ENCODE measurements around the gene PPP6R3. TPM values are rescaled to one million over a fixed set of nuclear protein-coding genes. Genes with fewer than 3 reads are reported as not detected.

The PPP6R3 gene
- total RNA-seq, 1 experiment from 2014 or later = 140 TPM

- H3K9me3 ChIP-seq (ENCODE audit: low read length) = no peaks in the 10 kb centered on the region
- H3K79me2 ChIP-seq (ENCODE audit: low read length) = no peaks in the 10 kb centered on the region
- H3K4me1 ChIP-seq (ENCODE audit: low read length) = no peaks in the 10 kb centered on the region
- H2AFZ ChIP-seq (ENCODE audit: low read length) = no peak overlapping the region
- no peaks in the 10 kb centered on the region for H4K20me1 ChIP-seq (ENCODE audit: insufficient read depth, low read depth, low read length)
- no peak for DNase-seq
- H3K36me3 ChIP-seq (ENCODE audit: insufficient read depth, low read length) = no peaks in the 10 kb centered on the region
- H3K9ac ChIP-seq (ENCODE audit: low read length) = no peak overlapping the region
- no peak overlapping the region for H3K4me2 ChIP-seq (ENCODE audit: low read depth, low read length, poor library complexity, severe bottlenecking)
- no peaks in the 10 kb centered on the region for H3K9me2 ChIP-seq (replicated peaks; ENCODE audit: insufficient read depth, low read length)
- H3K27ac ChIP-seq (ENCODE audit: low read length) = no peak overlapping the region
- no peak overlapping the region for H3K4me3 ChIP-seq (ENCODE audit: low read length)
- H3K27me3 ChIP-seq (ENCODE audit: low read length) = no peaks in the 10 kb centered on the region; the same call in 1 of the 2 replicates
Observed at GRCh38 chr11:68659158-68659921, 198.8 kb downstream of the PPP6R3 start.

- Histone ChIP-seq H4K20me1 (ENCODE audit: insufficient read depth, low read depth, low read length) (no peaks in the 10 kb centered on the region), H3K27ac (ENCODE audit: low read length) (no peak overlapping the region), H3K36me3 (ENCODE audit: insufficient read depth, low read length) (no peaks in the 10 kb centered on the region), H3K9me3 (ENCODE audit: low read length) (no peaks in the 10 kb centered on the region), H3K4me2 (ENCODE audit: low read depth, low read length, poor library complexity, severe bottlenecking) (no peak overlapping the region), H2AFZ (ENCODE audit: low read length) (no peak overlapping the region), H3K79me2 (ENCODE audit: low read length) (no peaks in the 10 kb centered on the region), H3K4me3 (ENCODE audit: low read length) (no peak overlapping the region), H3K9ac (ENCODE audit: low read length) (no peak overlapping the region), H3K9me2 (replicated peaks; ENCODE audit: insufficient read depth, low read length) (no peaks in the 10 kb centered on the region), H3K27me3 (ENCODE audit: low read length) (no peaks in the 10 kb centered on the region; the same call in 1 of the 2 replicates), H3K4me1 (ENCODE audit: low read length) (no peaks in the 10 kb centered on the region)
- DNase-seq = no peak
Observed at GRCh38 chr11:68660066-68660810, 199.7 kb downstream of the PPP6R3 start.

- Histone ChIP-seq H3K27ac (ENCODE audit: low read length) (no peak overlapping the region), H3K4me1 (ENCODE audit: low read length) (no peaks in the 10 kb centered on the region), H3K9ac (ENCODE audit: low read length) (no peak overlapping the region), H3K4me2 (ENCODE audit: low read depth, low read length, poor library complexity, severe bottlenecking) (no peak overlapping the region), H4K20me1 (ENCODE audit: insufficient read depth, low read depth, low read length) (no peaks in the 10 kb centered on the region), H3K4me3 (ENCODE audit: low read length) (no peak overlapping the region), H3K27me3 (ENCODE audit: low read length) (no peaks in the 10 kb centered on the region; the same call in 1 of the 2 replicates), H3K9me2 (replicated peaks; ENCODE audit: insufficient read depth, low read length) (no peaks in the 10 kb centered on the region), H3K79me2 (ENCODE audit: low read length) (no peaks in the 10 kb centered on the region), H3K9me3 (ENCODE audit: low read length) (no peaks in the 10 kb centered on the region), H3K36me3 (ENCODE audit: insufficient read depth, low read length) (no peaks in the 10 kb centered on the region), H2AFZ (ENCODE audit: low read length) (no peak overlapping the region)
- DNase-seq = no peak
Observed at GRCh38 chr11:68661014-68661413, 200.5 kb downstream of the PPP6R3 start.

- H3K4me3 ChIP-seq (ENCODE audit: low read length) = no peak overlapping the region
- H3K79me2 ChIP-seq (ENCODE audit: low read length) = no peaks in the 10 kb centered on the region
- no peaks in the 10 kb centered on the region for H3K4me1 ChIP-seq (ENCODE audit: low read length)
- no peaks in the 10 kb centered on the region; the same call in 1 of the 2 replicates for H3K27me3 ChIP-seq (ENCODE audit: low read length)
- H3K9me2 ChIP-seq (replicated peaks; ENCODE audit: insufficient read depth, low read length) = no peaks in the 10 kb centered on the region
- no peak overlapping the region for H3K27ac ChIP-seq (ENCODE audit: low read length)
- no peaks in the 10 kb centered on the region for H4K20me1 ChIP-seq (ENCODE audit: insufficient read depth, low read depth, low read length)
- no peaks in the 10 kb centered on the region for H3K9me3 ChIP-seq (ENCODE audit: low read length)
- no peak overlapping the region for H2AFZ ChIP-seq (ENCODE audit: low read length)
- H3K9ac ChIP-seq (ENCODE audit: low read length) = no peak overlapping the region
- H3K36me3 ChIP-seq (ENCODE audit: insufficient read depth, low read length) = no peaks in the 10 kb centered on the region
- H3K4me2 ChIP-seq (ENCODE audit: low read depth, low read length, poor library complexity, severe bottlenecking) = no peak overlapping the region
- no peak for DNase-seq
Observed at GRCh38 chr11:68661697-68662603, 201.4 kb downstream of the PPP6R3 start.

GRCh38 chr11:68663482-68664010 is 203.0 kb downstream of the PPP6R3 start:
- H3K4me2 ChIP-seq (ENCODE audit: low read depth, low read length, poor library complexity, severe bottlenecking) = no peak overlapping the region
- no peaks in the 10 kb centered on the region for H3K4me1 ChIP-seq (ENCODE audit: low read length)
- H3K9me3 ChIP-seq (ENCODE audit: low read length) = no peaks in the 10 kb centered on the region
- no peaks in the 10 kb centered on the region for H4K20me1 ChIP-seq (ENCODE audit: insufficient read depth, low read depth, low read length)
- DNase-seq = no peak
- H3K36me3 ChIP-seq (ENCODE audit: insufficient read depth, low read length) = no peaks in the 10 kb centered on the region
- no peaks in the 10 kb centered on the region for H3K27me3 ChIP-seq (ENCODE audit: low read length)
- no peak overlapping the region for H3K9ac ChIP-seq (ENCODE audit: low read length)
- no peaks in the 10 kb centered on the region for H3K9me2 ChIP-seq (replicated peaks; ENCODE audit: insufficient read depth, low read length)
- no peaks in the 10 kb centered on the region for H3K79me2 ChIP-seq (ENCODE audit: low read length)
- H3K27ac ChIP-seq (ENCODE audit: low read length) = no peak overlapping the region
- H2AFZ ChIP-seq (ENCODE audit: low read length) = no peak overlapping the region
- H3K4me3 ChIP-seq (ENCODE audit: low read length) = no peak overlapping the region

GRCh38 chr11:68664141-68664540 is 203.6 kb downstream of the PPP6R3 start:
- Histone ChIP-seq H3K79me2 (ENCODE audit: low read length) (no peaks in the 10 kb centered on the region), H3K4me3 (ENCODE audit: low read length) (no peak overlapping the region), H3K9me3 (ENCODE audit: low read length) (no peaks in the 10 kb centered on the region), H3K36me3 (ENCODE audit: insufficient read depth, low read length) (no peaks in the 10 kb centered on the region), H3K4me2 (ENCODE audit: low read depth, low read length, poor library complexity, severe bottlenecking) (no peak overlapping the region), H3K9ac (ENCODE audit: low read length) (no peak overlapping the region), H3K9me2 (replicated peaks; ENCODE audit: insufficient read depth, low read length) (no peaks in the 10 kb centered on the region), H3K27me3 (ENCODE audit: low read length) (no peaks in the 10 kb centered on the region), H3K27ac (ENCODE audit: low read length) (no peak overlapping the region), H2AFZ (ENCODE audit: low read length) (no peak overlapping the region), H4K20me1 (ENCODE audit: insufficient read depth, low read depth, low read length) (no peaks in the 10 kb centered on the region), H3K4me1 (ENCODE audit: low read length) (no peaks in the 10 kb centered on the region)
- DNase-seq = no peak

GRCh38 chr11:68664906-68665305 is 204.4 kb downstream of the PPP6R3 start:
- no peaks in the 10 kb centered on the region for H3K27me3 ChIP-seq (ENCODE audit: low read length)
- H3K4me1 ChIP-seq (ENCODE audit: low read length) = no peaks in the 10 kb centered on the region
- H3K4me2 ChIP-seq (ENCODE audit: low read depth, low read length, poor library complexity, severe bottlenecking) = no peak overlapping the region

More at GRCh38 chr11:68664906-68665305, 204.4 kb downstream of the PPP6R3 start:
- H3K79me2 ChIP-seq (ENCODE audit: low read length) = no peaks in the 10 kb centered on the region
- H3K27ac ChIP-seq (ENCODE audit: low read length) = no peak overlapping the region
- no peaks in the 10 kb centered on the region for H3K9me3 ChIP-seq (ENCODE audit: low read length)
- no peak for DNase-seq
- no peak overlapping the region for H2AFZ ChIP-seq (ENCODE audit: low read length)
- no peaks in the 10 kb centered on the region for H3K36me3 ChIP-seq (ENCODE audit: insufficient read depth, low read length)
- no peak overlapping the region for H3K4me3 ChIP-seq (ENCODE audit: low read length)
- H3K9me2 ChIP-seq (replicated peaks; ENCODE audit: insufficient read depth, low read length) = no peaks in the 10 kb centered on the region
- H4K20me1 ChIP-seq (ENCODE audit: insufficient read depth, low read depth, low read length) = no peaks in the 10 kb centered on the region
- H3K9ac ChIP-seq (ENCODE audit: low read length) = no peak overlapping the region
